Activated naive CD8-positive, alpha-beta T cell treated with anti-CD3 and anti-CD28 coated beads for 36 hours (primary cell): ENCODE data around the gene WDR19. TPM values are rescaled to one million over a fixed set of nuclear protein-coding genes. Genes with fewer than 3 reads are reported as not detected.
A peak's percentile ranks its signal among the peaks of the same experiment; 100 is the strongest.

ENCODE experiments used
- DNase-seq: peaks from one replicate; pipeline ENCODE4 v3.0.0; 2021
- H3K27ac Mint-ChIP-seq: one replicate; pipeline ENCODE4 v1.8.0; 2022; ENCODE audit warnings: mild to moderate bottlenecking, moderate library complexity, mixed read lengths
- H3K27me3 Mint-ChIP-seq: one replicate; pipeline ENCODE4 v1.8.0; 2022; ENCODE audit warnings: mild to moderate bottlenecking, mixed read lengths
- H3K36me3 Mint-ChIP-seq: one replicate; pipeline ENCODE4 v1.8.0; 2021; ENCODE audit warnings: mild to moderate bottlenecking, mixed read lengths
- H3K4me1 Mint-ChIP-seq: one replicate; pipeline ENCODE4 v1.8.0; 2021; ENCODE audit warnings: mixed read lengths
- H3K4me3 Mint-ChIP-seq: one replicate; pipeline ENCODE4 v1.8.0; 2022; ENCODE audit warnings: mild to moderate bottlenecking, moderate library complexity, mixed read lengths
- H3K9me3 Mint-ChIP-seq: one replicate; pipeline ENCODE4 v1.8.0; 2022; ENCODE audit warnings: mixed read lengths
- total RNA-seq, 2 experiments: library from RNA; stranded (reverse); gene quantifications; one replicate each; pipeline ENCODE4 v1.2.3, GENCODE V29; 2021

Gene WDR19
- total RNA-seq, 2 experiments from 2014 or later: 11.0 to 14.1 TPM

DNA sequence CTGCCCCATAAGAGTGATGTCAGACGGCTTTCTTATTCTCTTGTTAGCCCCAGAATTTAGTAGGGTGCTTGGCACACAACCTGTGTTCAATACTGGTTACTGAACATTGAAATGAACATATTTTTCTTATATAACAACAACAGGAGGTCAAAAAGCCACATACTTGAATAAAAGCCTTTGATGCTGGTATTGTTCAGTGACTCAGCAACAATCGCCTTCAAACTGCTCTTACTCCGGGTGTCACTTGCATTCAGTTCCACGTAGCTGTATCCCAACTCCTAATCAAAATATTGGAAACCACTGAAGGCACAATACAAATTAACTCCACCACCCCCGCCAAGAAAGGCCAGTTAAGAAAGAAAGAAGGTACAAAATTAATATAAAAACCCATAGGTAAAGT lies 122.3 kb downstream of the WDR19 start:
- no peak for DNase-seq
- peaks cover 1% of the 10 kb centered on the region for H3K4me1 Mint-ChIP-seq
- H3K4me3 Mint-ChIP-seq: no peak overlapping the region
- H3K27me3 Mint-ChIP-seq: no peaks in the 10 kb centered on the region
- H3K9me3 Mint-ChIP-seq: no peaks in the 10 kb centered on the region
- H3K36me3 Mint-ChIP-seq: peaks cover 38% of the 10 kb centered on the region
- peak overlapping the region; percentile 42 for H3K27ac Mint-ChIP-seq

GRCh38 chr4:39305912-39306677 lies 123.8 kb downstream of the WDR19 start:
- H3K4me3 Mint-ChIP-seq: no peak overlapping the region
- H3K9me3 Mint-ChIP-seq: no peaks in the 10 kb centered on the region

GRCh38 chr4:39308611-39309010 lies 126.3 kb downstream of the WDR19 start:
- peaks cover 33% of the 10 kb centered on the region for H3K36me3 Mint-ChIP-seq

More at GRCh38 chr4:39305912-39306677, 123.8 kb downstream of the WDR19 start:
- peaks cover 28% of the 10 kb centered on the region for H3K36me3 Mint-ChIP-seq
- H3K27me3 Mint-ChIP-seq: no peaks in the 10 kb centered on the region
- no peak overlapping the region for H3K27ac Mint-ChIP-seq
- no peak for DNase-seq
- peaks cover 1% of the 10 kb centered on the region for H3K4me1 Mint-ChIP-seq

GRCh38 chr4:39312816-39313215 lies 130.5 kb downstream of the WDR19 start:
- H3K4me1 Mint-ChIP-seq: no peaks in the 10 kb centered on the region
- H3K36me3 Mint-ChIP-seq: peaks cover 26% of the 10 kb centered on the region
- H3K27ac Mint-ChIP-seq: no peak overlapping the region
- H3K9me3 Mint-ChIP-seq: no peaks in the 10 kb centered on the region
- no peak overlapping the region for H3K4me3 Mint-ChIP-seq
- H3K27me3 Mint-ChIP-seq: no peaks in the 10 kb centered on the region
- no peak for DNase-seq

More at GRCh38 chr4:39308611-39309010, 126.3 kb downstream of the WDR19 start:
- peaks cover 1% of the 10 kb centered on the region for H3K4me1 Mint-ChIP-seq
- no peak for DNase-seq
- H3K27ac Mint-ChIP-seq: peak overlapping the region; percentile 3
- no peaks in the 10 kb centered on the region for H3K27me3 Mint-ChIP-seq
- H3K9me3 Mint-ChIP-seq: no peaks in the 10 kb centered on the region
- H3K4me3 Mint-ChIP-seq: no peak overlapping the region

DNA sequence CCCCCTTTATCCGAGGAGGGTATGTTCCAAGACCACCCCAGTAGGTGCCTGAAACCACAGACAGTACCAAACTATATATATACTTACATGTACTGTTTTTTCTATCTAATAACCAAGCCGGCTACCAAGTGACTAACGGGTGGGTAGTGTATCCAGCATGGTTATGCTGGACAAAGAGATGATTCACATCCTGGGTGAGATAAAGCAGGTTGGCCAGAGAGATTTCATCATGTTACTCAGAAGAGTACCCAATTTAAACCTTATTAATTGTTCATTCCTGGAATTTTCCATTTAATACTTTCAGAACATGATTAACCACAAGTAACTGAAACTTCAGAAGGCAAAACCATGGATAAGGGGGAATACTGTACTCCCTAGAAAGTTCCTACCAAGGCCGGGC lies 137.3 kb downstream of the WDR19 start:
- Mint-ChIP-seq H3K4me1 (peaks cover 11% of the 10 kb centered on the region), H3K4me3 (no peak overlapping the region), H3K36me3 (peaks cover 23% of the 10 kb centered on the region), H3K27ac (peak overlapping the region; percentile 65), H3K9me3 (no peaks in the 10 kb centered on the region), H3K27me3 (no peaks in the 10 kb centered on the region)
- no peak for DNase-seq

DNA sequence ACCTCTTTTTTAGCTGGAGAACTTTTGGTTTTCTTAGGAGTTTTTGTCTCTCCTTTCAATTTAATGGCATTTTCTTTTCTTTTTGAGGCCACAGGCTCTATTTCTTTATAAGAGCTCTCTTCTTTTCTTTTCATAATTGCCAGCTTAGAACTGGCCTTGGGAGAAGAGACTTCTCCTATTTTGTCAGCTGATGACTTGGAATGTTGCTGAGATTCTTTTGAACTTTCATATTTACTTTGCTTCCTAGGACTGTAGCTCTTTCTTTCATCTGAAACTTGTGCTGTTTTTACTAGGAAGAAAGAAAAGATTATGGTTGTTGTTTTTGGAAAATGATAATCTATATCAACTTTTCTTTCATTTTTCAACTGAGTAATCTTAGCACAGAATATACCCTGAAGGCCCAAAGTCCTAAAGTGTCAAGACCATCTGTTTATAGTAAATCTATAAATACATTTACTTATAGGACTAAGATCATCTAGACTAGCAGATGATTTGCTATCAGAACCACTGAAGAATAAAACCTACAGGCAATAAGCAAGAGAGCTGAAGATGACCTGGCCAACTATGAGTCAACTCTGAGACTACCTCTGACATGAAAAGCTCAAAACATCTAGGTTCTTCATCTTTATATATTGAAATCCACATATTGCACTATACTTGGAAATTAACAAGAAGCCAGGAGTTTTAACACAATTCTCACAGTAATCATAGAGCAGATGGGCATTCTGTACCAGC lies 138.2 kb downstream of the WDR19 start:
- Mint-ChIP-seq H3K4me1 (peaks cover 11% of the 10 kb centered on the region), H3K27me3 (no peaks in the 10 kb centered on the region), H3K9me3 (no peaks in the 10 kb centered on the region), H3K4me3 (no peak overlapping the region), H3K27ac (peak overlapping the region; percentile 25), H3K36me3 (peaks cover 29% of the 10 kb centered on the region)
- no peak for DNase-seq

GRCh38 chr4:39323821-39324220 lies 141.5 kb downstream of the WDR19 start:
- H3K4me3 Mint-ChIP-seq: no peak overlapping the region
- H3K36me3 Mint-ChIP-seq: peaks cover 49% of the 10 kb centered on the region
- H3K27ac Mint-ChIP-seq: no peak overlapping the region
- DNase-seq: no peak
- peaks cover 3% of the 10 kb centered on the region for H3K9me3 Mint-ChIP-seq
- peaks cover 16% of the 10 kb centered on the region for H3K4me1 Mint-ChIP-seq
- no peaks in the 10 kb centered on the region for H3K27me3 Mint-ChIP-seq

DNA sequence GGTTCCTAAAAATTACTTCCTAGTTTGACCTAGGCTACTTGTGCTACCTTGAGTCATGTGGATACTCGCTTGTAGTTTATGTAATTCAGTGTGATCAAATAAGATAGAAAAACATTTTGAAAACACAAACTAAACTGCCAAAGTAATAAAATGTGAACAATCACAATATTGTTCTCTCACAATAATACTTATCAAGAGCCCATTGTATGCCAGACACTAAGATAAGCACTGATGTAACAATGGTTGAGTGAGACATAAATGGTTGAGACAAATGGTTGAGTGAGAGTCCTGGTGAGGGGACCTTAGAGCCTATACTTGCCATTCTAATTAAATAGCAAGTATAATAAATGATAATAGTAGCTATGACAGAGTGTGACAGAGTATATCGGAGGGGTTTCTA lies 142.1 kb downstream of the WDR19 start:
- DNase-seq: no peak
- peaks cover 16% of the 10 kb centered on the region for H3K4me1 Mint-ChIP-seq
- no peak overlapping the region for H3K4me3 Mint-ChIP-seq
- H3K27ac Mint-ChIP-seq: no peak overlapping the region
- H3K27me3 Mint-ChIP-seq: no peaks in the 10 kb centered on the region
- H3K9me3 Mint-ChIP-seq: peaks cover 3% of the 10 kb centered on the region
- peaks cover 52% of the 10 kb centered on the region for H3K36me3 Mint-ChIP-seq

- H3K4me1 Mint-ChIP-seq: peaks cover 12% of the 10 kb centered on the region
- H3K4me3 Mint-ChIP-seq: no peak overlapping the region
- no peak for DNase-seq
- H3K27me3 Mint-ChIP-seq: no peaks in the 10 kb centered on the region
- H3K36me3 Mint-ChIP-seq: peaks cover 47% of the 10 kb centered on the region
- H3K9me3 Mint-ChIP-seq: peaks cover 3% of the 10 kb centered on the region
- H3K27ac Mint-ChIP-seq: no peak overlapping the region
Measured at GRCh38 chr4:39324897-39325613, 142.7 kb downstream of the WDR19 start.

- Mint-ChIP-seq H3K4me3 (no peak overlapping the region), H3K4me1 (peaks cover 7% of the 10 kb centered on the region), H3K9me3 (peaks cover 3% of the 10 kb centered on the region), H3K27me3 (no peaks in the 10 kb centered on the region), H3K27ac (no peak overlapping the region), H3K36me3 (peaks cover 45% of the 10 kb centered on the region)
- DNase-seq: no peak
Measured at GRCh38 chr4:39326468-39326977, 144.2 kb downstream of the WDR19 start.

GRCh38 chr4:39330353-39330752 lies 148.0 kb downstream of the WDR19 start:
- Mint-ChIP-seq H3K4me1 (peaks cover 21% of the 10 kb centered on the region), H3K4me3 (no peak overlapping the region), H3K27ac (no peak overlapping the region), H3K9me3 (peaks cover 6% of the 10 kb centered on the region), H3K36me3 (peaks cover 31% of the 10 kb centered on the region), H3K27me3 (no peaks in the 10 kb centered on the region)
- no peak for DNase-seq

DNA sequence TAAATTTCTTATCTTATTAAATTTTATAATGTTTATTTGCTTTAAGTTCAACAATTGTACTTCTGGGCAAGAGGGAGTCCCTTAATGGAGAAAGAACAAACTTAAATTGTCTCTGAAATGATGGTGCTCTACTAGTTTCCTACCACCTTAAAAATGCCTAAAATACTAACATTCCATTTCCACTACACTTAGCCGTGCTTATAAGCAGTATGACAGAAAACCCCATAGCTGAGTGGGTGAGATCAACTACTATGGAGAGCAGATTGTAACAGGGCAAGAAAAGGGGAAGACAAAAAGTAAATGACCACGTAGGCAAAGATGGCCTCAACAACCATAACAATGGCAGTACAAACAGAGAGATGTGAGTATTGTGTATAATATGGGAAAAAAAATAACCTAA lies 148.9 kb downstream of the WDR19 start:
- no peak for DNase-seq
- Mint-ChIP-seq H3K27me3 (no peaks in the 10 kb centered on the region), H3K4me3 (no peak overlapping the region), H3K9me3 (peaks cover 6% of the 10 kb centered on the region), H3K36me3 (peaks cover 28% of the 10 kb centered on the region), H3K27ac (no peak overlapping the region), H3K4me1 (peaks cover 26% of the 10 kb centered on the region)
